GM03348 (cell line): ENCODE results near the gene ARHGEF10L.
"Not testable (repeated sequence)": the region's sequence is repeated elsewhere in the genome, so short reads cannot be mapped to it uniquely, and the experiment has no call there.

Experiments
- DNase-seq: peaks from one replicate; pipeline ENCODE4 v3.0.0; 2012; ENCODE audit warnings: low spot score

Gene ARHGEF10L

GRCh38 chr1:17743925-17744324, 204.4 kb downstream of the ARHGEF10L start:
- DNase-seq: no peak

DNA sequence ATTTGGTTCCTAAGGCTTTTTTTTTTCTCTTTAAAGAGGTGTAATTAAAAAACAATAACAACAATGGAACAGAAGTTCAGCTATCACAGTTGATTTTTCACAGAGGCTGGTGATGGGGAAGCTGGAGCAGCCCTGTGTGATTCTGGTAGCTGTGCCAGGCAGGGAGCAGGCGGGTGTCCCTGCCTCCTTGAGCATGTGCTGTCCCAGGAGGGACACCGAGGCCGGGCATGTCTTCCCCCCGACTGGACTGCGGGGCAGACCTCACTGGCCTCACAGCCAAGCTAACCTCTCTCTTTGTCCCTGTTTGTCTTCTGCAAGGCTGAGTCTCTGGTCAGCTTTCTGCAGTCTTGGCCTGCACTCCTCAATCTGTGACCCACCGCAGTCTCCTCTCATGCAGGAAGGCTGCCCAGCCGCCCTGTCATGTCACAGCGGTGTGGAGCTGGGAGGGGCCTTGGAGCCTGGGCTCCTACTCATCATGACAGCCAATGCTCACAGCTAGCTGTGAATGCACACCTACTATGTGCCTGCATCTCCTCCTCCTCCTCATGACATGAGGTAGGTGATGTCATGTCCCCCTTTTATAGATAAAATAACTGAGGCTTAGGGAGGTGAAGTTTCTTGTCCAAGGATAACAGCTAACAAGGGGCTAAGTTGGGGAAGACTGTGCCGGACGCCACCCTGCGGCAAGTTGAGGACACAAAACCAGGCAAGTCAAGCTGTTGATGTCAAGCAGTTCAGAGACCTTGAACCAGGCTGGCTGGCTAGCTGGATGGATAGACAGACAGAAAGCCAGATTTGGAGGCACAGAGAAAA, 205.4 kb downstream of the ARHGEF10L start:
- no peak for DNase-seq

GRCh38 chr1:17745479-17745955, 206.0 kb downstream of the ARHGEF10L start:
- no peak for DNase-seq

- DNase-seq: not testable (repeated sequence)
Measured at GRCh38 chr1:17746281-17746680, 206.8 kb downstream of the ARHGEF10L start.

DNA sequence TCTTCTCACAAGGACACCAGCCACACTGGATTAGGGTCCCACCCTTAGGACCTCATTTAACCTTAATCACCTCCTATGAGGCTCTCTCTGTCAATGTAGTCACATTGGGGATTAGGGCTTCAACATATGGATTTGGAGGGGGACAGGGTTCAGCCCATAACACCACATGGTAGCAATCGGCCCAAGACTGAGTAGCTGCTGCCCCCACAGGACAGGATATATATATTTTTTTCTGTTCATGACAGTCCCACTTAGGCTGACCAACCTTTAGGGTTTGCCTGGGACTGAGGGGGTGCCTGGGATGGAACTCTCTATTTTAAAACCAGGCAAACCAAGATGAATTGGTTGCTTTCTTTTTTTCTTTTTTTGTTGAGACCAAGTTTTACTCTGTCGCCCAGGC, 207.4 kb downstream of the ARHGEF10L start:
- DNase-seq: no peak
